HG03342 (cell line): ENCODE results near the gene CASQ2.

Experiments
- ATAC-seq: cut with Tn5 transposase; IDR thresholded peaks from one replicate; pipeline ENCODE4 v1.9.1; 2021; ENCODE audit warnings: mild to moderate bottlenecking, moderate library complexity; ENCODE audit not compliant: unreplicated experiment

CASQ2 gene

DNA sequence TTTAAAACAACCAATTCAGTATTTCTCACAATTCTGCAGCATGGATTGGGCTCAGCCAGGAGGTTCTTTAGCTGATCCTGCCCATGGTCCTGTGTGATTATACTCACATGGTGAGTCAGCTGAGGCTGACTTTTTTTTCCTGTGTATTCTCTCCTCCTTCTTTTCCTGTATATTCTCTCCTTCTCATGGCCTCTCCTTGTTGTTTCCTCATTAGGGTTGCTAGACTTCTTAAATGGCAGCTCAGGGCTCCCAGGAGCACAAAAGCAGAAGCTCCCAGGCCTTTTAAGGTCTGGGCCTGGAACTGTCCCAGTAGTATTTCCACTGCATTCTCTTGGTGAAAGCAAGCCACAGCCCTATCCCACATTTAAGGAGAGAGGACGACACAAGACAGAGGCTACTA lies 99.9 kb downstream of the CASQ2 start:
- ATAC-seq, result no peak

DNA sequence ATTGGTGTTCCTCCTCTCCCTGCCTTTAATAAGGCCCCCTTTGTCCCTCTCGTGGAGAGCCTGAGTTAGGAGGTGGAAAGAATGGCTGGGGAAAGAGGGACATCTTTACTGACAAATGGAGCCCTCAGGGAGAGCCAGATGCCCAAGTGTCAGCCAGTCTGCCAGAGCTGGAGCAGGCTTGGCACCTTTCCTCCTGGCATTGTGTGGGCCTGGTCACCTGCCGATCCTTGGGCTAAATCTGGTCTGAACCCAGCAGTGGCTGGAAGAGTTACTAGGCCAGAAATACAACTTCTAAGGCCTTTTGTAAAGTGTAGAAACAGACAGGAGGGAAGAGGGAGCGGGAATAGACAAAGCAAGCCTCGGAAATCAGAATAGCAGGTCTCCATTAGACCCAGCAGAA lies 101.8 kb downstream of the CASQ2 start:
- no peak for ATAC-seq

DNA sequence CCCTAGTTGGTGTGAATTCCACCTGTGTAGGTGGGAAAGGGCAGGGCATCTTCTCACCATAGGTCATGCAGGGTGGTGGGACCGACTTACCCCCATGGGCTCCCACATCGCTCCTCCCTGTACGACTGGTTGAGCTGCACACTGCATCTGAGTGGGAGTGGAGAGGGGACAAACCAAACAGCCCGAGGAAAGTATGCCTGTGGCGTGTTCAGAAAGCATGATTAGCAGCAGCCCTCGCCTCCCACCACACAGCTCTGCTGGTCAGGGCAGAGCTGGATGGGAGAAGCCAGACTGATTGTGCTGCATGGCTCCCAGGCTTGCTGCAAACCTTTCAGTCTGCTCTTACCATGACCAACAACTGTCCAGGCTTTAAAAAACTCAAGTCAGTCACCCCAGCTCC lies 102.3 kb downstream of the CASQ2 start:
- no peak for ATAC-seq

DNA sequence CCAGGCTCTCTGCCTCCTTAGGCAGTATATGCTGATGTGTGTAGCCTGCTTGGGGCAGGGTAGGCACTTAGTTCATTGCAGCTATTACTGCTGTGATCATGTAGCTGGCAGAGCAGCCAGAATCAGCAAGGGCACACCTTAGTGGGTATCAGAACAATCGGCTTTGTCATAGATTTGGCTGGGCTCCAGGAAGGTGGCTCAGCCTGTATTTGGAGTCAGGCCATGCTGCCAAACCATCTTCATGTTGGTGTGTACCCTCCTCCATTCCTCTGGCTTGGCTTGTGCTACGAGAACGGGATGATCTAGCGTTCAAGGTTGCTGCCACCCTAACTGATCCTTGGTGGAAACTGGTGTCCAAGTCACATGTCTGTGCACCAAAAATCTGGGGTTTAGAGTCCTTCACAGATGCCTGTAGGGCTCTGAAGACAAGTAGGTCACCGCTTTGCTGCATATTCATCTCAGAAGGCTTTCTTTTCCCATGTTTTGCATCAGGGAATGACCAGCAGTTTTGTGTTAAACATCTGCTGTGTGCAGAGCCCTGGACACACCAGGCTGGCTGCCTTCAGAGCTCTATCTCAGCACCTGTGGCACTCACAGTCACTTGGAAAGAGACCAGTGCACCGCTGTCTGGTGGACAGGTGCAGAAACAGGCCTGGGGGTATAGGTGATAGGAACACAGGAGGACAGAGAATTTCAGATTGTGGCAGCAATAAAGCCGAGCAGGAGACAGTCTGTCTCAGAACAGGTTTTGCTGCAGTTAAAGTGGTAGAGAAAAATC lies 103.0 kb downstream of the CASQ2 start:
- ATAC-seq, result no peak

DNA sequence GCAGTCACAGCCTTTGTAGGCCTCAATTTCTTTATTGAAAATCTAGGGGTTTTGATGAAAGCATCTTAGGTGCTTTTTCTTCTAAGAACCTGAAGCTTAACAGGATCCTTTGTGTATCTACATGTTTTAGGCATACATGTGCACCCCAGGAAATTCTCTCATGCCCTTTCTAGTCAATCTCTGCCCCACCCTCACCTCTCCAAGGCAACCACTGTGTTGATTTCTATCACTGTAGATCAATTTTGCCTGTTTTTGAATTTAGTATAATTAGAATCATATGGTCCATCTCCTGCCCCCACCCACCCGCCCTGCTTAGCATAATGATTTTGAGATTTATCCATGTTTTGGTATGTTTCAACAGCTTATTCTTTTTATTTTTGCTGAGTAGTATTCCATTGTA lies 107.4 kb downstream of the CASQ2 start:
- no peak for ATAC-seq

DNA sequence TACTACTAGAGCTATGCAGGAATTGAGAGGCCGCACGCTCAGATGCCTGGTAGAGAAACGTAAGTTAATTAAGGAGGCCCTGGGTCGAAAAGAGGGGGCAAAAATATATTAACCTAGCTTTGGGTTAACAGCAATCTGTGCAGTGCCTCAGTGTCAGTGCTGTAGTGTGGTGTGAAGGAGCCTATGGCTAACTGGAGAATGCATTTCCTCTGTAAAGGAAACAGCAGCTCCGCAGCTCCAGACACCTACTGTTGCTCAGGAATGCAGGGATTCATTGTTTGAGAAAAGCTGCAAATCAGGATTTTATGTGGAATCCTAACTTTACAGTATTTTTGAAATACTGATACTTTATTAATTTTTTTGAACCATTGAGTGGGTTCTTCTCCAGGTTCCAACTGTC lies 108.4 kb downstream of the CASQ2 start:
- ATAC-seq, result no peak

DNA sequence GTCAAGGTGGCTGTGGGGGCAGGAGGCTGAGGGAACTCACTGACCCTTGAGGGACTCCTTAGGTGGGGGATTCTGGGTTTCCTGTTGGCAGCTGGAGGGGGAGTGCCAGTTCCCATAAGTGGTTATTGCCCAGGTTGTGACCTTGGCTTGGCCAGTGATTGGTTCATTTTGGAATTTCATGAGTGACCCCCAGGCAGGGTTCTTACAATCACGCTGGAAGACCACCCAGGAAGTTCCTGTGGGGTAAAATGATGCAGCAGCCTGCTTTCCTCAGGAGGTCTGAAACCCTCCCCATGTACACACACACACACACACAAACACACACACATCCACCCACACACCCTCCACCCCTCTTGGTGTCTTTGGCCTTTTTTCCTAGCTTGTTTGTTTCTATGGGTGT lies 109.9 kb downstream of the CASQ2 start:
- ATAC-seq, result no peak

DNA sequence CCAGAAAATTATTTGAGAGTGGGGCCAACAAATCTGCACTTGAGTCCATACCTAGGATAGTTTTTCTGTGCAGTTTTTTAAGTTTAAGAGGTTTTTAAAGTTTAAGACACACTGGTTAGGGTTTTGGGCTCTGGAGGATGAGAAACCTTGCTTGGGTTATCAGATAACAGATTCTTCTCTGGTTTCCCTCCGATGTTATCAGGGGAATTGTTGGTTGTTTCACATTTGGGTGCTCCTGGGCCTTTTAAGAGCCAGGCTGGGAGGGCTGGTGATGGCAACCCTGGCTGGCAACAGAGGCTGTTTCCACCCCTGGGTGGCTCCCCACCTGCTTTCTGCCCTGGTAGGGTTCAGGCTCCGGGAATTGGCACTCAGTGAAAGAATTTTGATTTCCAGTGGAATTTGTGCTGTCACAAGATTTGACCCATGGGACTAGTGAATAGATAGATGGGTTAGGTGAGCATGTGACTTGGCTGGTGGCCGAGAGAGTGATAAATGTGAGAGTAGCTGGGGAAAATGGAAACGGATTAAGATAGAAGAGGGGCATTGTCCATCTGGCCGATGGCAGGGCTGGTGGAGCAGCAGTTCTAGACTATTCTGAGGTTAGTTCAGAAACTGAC lies 111.9 kb downstream of the CASQ2 start:
- ATAC-seq, result no peak

DNA sequence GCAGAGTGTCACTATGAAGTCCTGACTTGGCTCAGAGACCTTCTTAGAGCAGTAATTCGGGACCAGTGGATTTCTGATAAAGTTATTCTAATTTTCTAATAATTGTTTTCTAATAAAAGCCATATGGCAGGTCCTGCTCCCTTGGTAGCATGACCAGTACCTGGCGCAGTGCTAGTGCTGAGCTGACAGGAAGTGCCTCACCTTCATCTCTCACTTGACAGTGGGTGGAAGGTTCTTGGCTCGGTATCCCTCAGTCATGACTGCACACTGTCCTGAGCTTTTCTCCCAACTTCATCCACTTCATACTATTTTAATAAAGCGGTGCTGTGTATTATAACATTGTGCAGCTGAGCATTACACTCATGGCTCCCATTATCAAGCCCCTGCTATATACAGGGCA lies 112.6 kb downstream of the CASQ2 start:
- ATAC-seq, result no peak

DNA sequence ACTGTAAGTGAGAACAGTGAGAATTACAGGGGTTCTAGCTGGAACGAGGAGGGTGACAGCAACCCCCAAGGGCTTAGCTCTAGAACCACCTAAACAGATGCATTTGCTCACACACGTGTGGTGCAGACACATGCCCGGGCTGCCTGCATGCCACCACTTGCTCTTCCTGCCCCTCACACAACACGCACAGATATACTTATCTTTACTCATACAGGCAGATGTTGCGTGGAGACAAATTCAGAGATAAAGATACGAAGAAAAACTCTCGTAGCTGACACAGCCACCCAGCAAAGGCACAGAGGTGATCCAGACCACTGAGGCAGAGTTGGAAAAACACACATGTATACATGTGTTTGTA lies 113.2 kb downstream of the CASQ2 start:
- ATAC-seq, result no peak

DNA sequence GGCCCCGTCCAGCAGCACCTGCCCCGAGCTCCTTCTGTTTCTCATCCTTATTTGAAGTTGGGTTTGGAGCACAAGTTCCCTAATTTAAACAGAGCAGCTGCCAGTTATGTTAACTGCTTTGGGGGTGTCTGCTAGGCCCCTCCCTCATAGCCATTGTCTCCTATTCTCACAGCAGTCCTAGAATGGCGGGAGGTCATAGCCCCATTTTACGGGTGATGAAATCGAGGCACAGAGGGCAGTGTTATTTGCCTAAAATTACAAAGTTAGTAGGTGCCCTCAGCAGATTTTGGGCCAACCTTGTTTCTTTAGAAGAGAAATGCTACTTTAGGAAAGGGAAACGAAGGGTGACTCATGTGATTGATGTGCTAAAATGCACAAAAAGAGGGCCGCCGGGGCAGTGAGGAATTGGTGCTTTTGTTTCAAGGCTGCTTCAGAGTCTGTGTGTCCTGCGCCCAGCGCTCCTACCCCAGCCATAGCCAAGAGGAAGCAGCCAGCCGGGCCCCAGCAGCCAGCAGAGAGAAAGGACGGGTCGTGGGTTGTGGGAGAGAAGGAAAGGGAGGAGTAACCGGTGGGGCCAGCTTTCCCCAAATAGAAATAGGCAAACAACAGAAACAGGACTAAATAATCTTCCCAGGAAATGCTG lies 113.7 kb downstream of the CASQ2 start:
- ATAC-seq, result no peak

DNA sequence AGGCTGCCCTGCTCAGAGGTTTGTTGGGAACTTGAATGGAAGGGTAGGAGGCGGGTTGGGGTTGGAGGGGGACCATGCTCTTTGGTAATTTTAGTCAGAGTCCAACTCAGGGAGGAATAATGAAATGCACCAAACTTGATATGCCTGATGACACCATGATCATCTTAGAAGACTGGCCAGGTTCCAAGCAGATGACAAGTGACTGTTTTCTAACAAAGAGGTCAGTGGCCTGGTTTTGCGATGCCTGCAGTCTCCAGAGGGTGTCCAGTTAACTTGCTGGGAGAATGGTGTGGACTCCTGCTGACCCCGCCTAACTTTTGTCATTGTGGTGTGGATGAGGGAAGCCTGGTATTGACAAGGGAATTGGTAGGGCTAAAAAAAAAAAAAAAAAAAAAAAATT lies 114.4 kb downstream of the CASQ2 start:
- ATAC-seq, result no peak

DNA sequence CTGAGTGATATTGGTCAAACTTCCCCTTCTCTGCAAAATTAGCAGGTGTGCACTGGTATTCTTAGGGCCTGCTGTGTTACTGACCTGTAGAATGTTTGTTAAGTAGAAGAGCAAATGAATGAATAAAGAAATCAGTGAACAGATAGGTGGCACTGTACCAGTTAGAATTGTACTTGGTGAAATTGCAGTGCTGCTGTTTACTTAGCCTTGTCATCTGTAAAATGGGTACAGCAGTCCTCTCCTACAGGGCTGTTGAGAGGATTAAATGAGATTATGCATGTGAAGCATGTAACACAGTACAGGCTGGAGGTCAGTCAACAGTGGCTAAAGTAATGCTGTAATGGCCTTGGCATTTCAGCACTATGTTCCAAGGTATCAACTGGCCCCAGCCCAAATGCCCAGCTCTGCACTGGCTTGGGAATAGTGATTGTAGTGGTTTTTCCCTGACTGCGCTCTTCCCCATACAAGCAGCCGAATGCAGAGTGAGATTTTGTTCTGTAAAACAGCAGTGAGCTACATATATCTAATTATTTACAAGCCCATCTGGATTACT lies 116.2 kb downstream of the CASQ2 start:
- no peak for ATAC-seq

DNA sequence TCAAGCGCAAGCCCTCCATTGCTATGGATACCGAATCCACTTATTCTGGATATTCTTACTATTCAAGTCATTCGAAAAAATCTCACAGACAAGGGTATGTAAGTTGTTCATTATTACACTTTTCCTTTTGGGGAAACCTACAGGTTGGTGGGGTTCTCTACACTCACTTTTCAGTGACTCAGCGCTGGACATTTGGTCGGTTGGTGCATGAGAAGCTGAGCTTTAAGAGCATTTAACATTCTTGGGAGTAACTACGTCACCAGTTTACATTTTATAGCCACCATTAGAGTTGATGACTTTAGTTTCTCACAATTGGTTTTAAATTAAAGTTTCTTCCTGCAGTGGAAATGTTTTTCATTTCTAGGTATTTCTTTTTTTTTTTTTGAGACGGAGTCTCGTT lies 117.1 kb downstream of the CASQ2 start:
- ATAC-seq, result no peak

DNA sequence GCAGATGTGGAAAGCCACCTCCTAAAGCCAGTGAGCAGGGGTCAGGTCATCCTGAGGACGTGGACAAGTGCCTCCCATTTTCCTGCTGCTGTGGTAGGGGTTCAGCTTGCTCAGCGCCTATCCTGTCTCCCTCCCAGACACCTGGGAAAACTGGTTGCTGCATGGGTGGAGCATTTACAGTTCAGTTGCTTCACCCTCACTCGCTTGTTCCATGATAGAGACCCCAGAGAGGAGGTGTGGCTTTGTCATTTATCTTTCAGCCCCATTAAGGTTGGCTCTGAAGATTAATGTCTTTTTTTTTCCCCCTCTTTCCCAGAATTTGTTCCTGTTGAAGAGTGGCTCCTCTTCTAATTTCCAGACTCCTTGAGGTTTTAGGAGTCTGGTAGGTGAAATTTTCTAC lies 117.6 kb downstream of the CASQ2 start:
- ATAC-seq, result no peak
